ENCODE data around the gene CDC42BPB. TPM values are rescaled to one million over a fixed set of nuclear protein-coding genes. Genes with fewer than 3 reads are reported as not detected.
A peak's percentile ranks its signal among the peaks of the same experiment; 100 is the strongest.

The CDC42BPB gene
- total and polyA plus RNA-seq, 2 of the 4 experiments (the other 2 are of a cell fraction) = 49.1 to 81.4 TPM

DNA sequence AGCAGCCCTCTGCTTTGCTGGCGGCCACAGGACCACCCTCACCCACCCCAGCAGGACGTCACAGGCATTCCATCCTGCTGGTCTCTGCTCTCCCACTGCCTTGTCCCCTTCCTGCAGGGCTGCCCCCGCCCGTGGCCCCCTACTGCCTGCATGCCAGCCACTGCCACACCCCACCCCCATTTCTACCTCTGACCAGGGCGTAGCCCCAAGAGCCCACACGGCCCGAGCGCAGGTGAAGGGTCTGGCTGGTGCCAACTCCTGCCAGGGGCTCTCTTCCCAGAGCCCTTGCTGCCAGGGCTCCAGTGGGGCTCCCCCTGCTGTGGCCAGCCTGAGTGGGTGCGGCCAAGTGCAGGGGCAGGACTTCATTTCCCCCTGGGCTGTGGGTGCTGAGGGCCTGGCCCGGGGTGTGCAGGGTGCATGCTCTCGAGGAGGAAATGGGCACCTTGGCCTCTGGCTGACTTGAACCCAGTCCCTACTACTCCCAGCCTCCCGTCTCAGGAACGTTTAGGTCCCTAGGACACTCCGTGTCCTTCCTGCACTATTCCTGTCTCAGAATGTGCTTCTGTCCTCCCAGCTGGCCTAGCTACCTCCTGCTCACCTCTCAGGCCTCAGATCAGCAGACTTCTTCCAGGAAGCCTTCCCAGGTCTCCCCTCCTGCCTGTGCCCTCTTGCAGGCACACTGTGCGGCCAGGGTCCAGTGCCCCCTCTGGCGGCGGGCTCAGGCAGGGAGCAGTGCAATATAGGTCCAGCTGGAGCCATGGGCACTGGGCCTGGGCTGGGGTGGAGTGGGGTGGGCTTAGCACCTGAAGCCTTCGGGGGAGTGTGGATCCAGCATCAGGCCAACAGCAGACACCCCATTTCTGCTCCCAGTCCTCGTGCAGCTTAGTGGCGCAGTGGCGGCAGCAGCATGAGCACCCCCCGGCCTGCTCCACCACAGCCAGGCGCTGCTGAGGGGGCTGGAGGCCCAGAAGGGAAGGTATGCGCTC, 28.1 kb upstream of the CDC42BPB start:
- Histone ChIP-seq H2AK5ac (ENCODE audit: low read depth, low read length) (no peak overlapping the region), H3K9ac (ENCODE audit: low read depth, low read length) (no peak overlapping the region), H2BK20ac (ENCODE audit: low read depth, low read length) (no peak overlapping the region), H3K14ac (replicated peaks; ENCODE audit: low read depth, low read length) (no peak overlapping the region), H4K20me1 (ENCODE audit: insufficient read depth, low read length) (no peaks in the 10 kb centered on the region), H3K4me2 (ENCODE audit: low read depth, low read length) (no peak overlapping the region), H2BK120ac (ENCODE audit: low read depth, low read length) (no peak overlapping the region), H4K5ac (ENCODE audit: low read depth, low read length) (no peak overlapping the region), H2AK9ac (replicated peaks; ENCODE audit: low read depth, low read length, poor library complexity) (peak overlapping the region; percentile 61), H4K91ac (ENCODE audit: insufficient read depth, low read depth, low read length) (no peak overlapping the region), H3K9me3 (ENCODE audit: control insufficient read depth, insufficient read depth, low read length) (peaks cover 2% of the 10 kb centered on the region; the same call in 1 of the 2 replicates), H3K79me1 (ENCODE audit: low read depth in 1 of 2, low read length in 2 of 2) (no peaks in the 10 kb centered on the region), H3K56ac (ENCODE audit: extremely low read depth, insufficient read depth, low read length) (no peak overlapping the region), H3K23ac (ENCODE audit: low read depth, low read length) (no peak overlapping the region), H3K4ac (ENCODE audit: low read depth, low read length) (no peak overlapping the region), H3K4me1 (ENCODE audit: control insufficient read depth, insufficient read depth, low read length) (peaks cover 3% of the 10 kb centered on the region; the same call in 1 of the 2 replicates), H3K27ac (ENCODE audit: insufficient read depth, low read length) (no peak overlapping the region), H3K9me1 (ENCODE audit: insufficient read depth, low read length) (no peaks in the 10 kb centered on the region), H2BK15ac (ENCODE audit: low read depth, low read length) (no peak overlapping the region), H3K18ac (ENCODE audit: low read depth, low read length) (no peak overlapping the region), H3K36me3 (ENCODE audit: control insufficient read depth, insufficient read depth, low read length) (no peaks in the 10 kb centered on the region), H2BK5ac (ENCODE audit: low read depth, low read length, poor library complexity, severe bottlenecking) (no peak overlapping the region), H3K27me3 (ENCODE audit: control insufficient read depth, insufficient read depth, low read length) (peaks cover 57% of the 10 kb centered on the region), H3K4me3 (ENCODE audit: insufficient read depth, low read depth, low read length) (no peak overlapping the region), H4K8ac (ENCODE audit: low read depth in 2 of 2, low read length in 2 of 2) (no peak overlapping the region), H2AFZ (replicated peaks; ENCODE audit: low read length, poor library complexity) (no peak overlapping the region)
- 84% methylated on average over 12 of the region's 24 CpGs; no CpG with 5 or more reads in 1 of the 2 experiments for WGBS, 2 experiments (ENCODE audit: extremely low coverage in 2 of 2, insufficient read length in 1 of 2)
- intact Hi-C loops (cut with micrococcal nuclease) = no loop called here
- in situ Hi-C loops (cut with MboI; ENCODE audit: low sequenced_read_pairs) = no loop called here
- TF ChIP-seq POLR2A (IDR thresholded peaks at IDR 0.05; ENCODE audit: low read depth, low read length) (no peak), SMC3 (IDR thresholded peaks at IDR 0.05; ENCODE audit: low read depth, low read length) (no peak)
- TF ChIP-seq, protein P1, sequence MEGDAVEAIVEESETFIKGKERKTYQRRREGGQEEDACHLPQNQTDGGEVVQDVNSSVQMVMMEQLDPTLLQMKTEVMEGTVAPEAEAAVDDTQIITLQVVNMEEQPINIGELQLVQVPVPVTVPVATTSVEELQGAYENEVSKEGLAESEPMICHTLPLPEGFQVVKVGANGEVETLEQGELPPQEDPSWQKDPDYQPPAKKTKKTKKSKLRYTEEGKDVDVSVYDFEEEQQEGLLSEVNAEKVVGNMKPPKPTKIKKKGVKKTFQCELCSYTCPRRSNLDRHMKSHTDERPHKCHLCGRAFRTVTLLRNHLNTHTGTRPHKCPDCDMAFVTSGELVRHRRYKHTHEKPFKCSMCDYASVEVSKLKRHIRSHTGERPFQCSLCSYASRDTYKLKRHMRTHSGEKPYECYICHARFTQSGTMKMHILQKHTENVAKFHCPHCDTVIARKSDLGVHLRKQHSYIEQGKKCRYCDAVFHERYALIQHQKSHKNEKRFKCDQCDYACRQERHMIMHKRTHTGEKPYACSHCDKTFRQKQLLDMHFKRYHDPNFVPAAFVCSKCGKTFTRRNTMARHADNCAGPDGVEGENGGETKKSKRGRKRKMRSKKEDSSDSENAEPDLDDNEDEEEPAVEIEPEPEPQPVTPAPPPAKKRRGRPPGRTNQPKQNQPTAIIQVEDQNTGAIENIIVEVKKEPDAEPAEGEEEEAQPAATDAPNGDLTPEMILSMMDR (conservative IDR thresholded peaks at IDR 0.05; ENCODE audit: low read depth, low read length) = 0 out of 2 replicates have a peak, but pooled peaks have one; percentile 8
- BruUV-seq (replicated peaks) = no TSS peak
- POLR2A ChIA-PET (ENCODE audit: unreplicated experiment) = no interaction called here
- no peak for DNase-seq
- dilution Hi-C loops (cut with HindIII; ENCODE audit: low sequenced_read_pairs, unreplicated experiment) = no loop called here
- CTCF ChIA-PET = interaction anchor here (1.1 kb wide), 1 partner anchor 11 kb away, joined by 3 read pairs; no protein-coding TSS in a partner anchor
- ATAC-seq (ENCODE audit: low read depth) = no peak
